Gastroesophageal sphincter (tissue), 3 donors: Measurements from ENCODE around the gene TRABD2B.

Experiments
- CTCF ChIP-seq, 4 experiments: fragments of 200-600 bp in 2 of 4; fragments of 450-650 bp in 2 of 4; sonication (generic) in 1 of 4; IDR thresholded peaks; one replicate each; pipeline ENCODE4 v1.5.1; 2017 to 2019; ENCODE audit warnings: antibody characterized with exemption in 4 of 4, mild to moderate bottlenecking in 2 of 4, moderate library complexity in 2 of 4
- EP300 ChIP-seq: sonication (generic); formaldehyde crosslinking; IDR thresholded peaks from one replicate; pipeline ENCODE4 v1.6.1; 2017; ENCODE audit warnings: antibody characterized with exemption, mild to moderate bottlenecking
- POLR2A ChIP-seq, 2 donors: fragments of 450-650 bp; IDR thresholded peaks; one replicate each; pipeline ENCODE4 v1.6.1; 2017; ENCODE audit warnings: antibody characterized with exemption in 2 of 2, mild to moderate bottlenecking in 2 of 2, moderate library complexity in 1 of 2
- POLR2AphosphoS5 ChIP-seq: sonication (generic); formaldehyde crosslinking; IDR thresholded peaks from one replicate; pipeline ENCODE4 v1.6.1; 2017; ENCODE audit warnings: antibody characterized with exemption

DNA sequence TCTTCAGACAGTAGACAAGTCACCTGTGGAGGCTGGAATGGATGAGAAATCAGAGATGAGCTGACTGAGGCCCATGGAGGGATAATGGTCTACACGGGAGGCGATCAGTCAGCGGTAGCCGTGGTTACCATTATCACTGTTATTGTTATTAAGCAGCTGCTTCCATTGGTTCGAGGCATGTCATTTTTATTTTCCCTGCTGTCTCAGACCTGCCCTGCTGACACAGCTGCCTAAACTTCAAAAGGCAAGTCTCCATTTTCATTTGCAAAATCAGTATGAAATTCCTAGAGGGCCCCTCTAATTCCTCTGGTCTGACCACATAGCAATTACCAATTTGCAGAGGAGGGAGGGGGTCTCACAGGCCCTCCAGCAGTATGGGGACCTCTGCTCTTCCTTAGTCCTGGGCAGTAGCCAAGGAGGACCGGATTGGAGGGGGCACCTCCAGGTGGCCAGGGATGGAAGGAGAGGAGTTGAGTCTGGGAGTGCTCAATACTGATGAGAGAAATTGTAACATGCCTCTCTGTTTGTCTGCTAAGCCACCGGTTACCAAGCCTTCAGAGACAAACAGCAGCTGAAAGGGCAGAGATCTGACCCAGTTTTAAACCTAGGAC is 184.2 kb downstream of the TRABD2B start:
- TF ChIP-seq CTCF (IDR thresholded peaks at IDR 0.05): no peak
- TF ChIP-seq POLR2A (IDR thresholded peaks at IDR 0.05): no peak
- TF ChIP-seq EP300: no peak
- no peak for TF ChIP-seq POLR2AphosphoS5
